GM21619 (cell line): ENCODE data around the gene TAS2R60.
"Not testable (repeated sequence)": the region's sequence is repeated elsewhere in the genome, so short reads cannot be mapped to it uniquely, and the experiment has no call there.

Experiments
- ATAC-seq: cut with Tn5 transposase; IDR thresholded peaks from one replicate; pipeline ENCODE4 v1.9.1; 2021; ENCODE audit not compliant: unreplicated experiment

Gene TAS2R60

GRCh38 chr7:143443153-143443552, at the start of gene TAS2R60:
TSS of gene TAS2R60 (plus strand) at chr7:143443453. CDS start at chr7:143443453, 0 bp downstream.
- no peak for ATAC-seq

- ATAC-seq: no peak
Observed at GRCh38 chr7:143394068-143394467, 49.2 kb upstream of the TAS2R60 start.

GRCh38 chr7:143394777-143395176, 48.5 kb upstream of the TAS2R60 start:
- no peak for ATAC-seq

GRCh38 chr7:143395187-143396149, 47.8 kb upstream of the TAS2R60 start:
- no peak for ATAC-seq

GRCh38 chr7:143396182-143396581, 47.1 kb upstream of the TAS2R60 start:
- ATAC-seq: no peak

GRCh38 chr7:143396625-143397556, 46.4 kb upstream of the TAS2R60 start:
- ATAC-seq: no peak

GRCh38 chr7:143397710-143398530, 45.3 kb upstream of the TAS2R60 start:
- ATAC-seq: no peak

- ATAC-seq: no peak
Observed at GRCh38 chr7:143398616-143399015, 44.6 kb upstream of the TAS2R60 start.

- no peak for ATAC-seq
Observed at GRCh38 chr7:143399151-143399550, 44.1 kb upstream of the TAS2R60 start.

GRCh38 chr7:143399642-143400041, 43.6 kb upstream of the TAS2R60 start:
- no peak for ATAC-seq

GRCh38 chr7:143401265-143401664, 42.0 kb upstream of the TAS2R60 start:
- ATAC-seq: no peak

GRCh38 chr7:143402233-143402632, 41.0 kb upstream of the TAS2R60 start:
- ATAC-seq: not testable (repeated sequence)

GRCh38 chr7:143405173-143406001, 37.9 kb upstream of the TAS2R60 start:
- no peak for ATAC-seq

GRCh38 chr7:143406002-143406357, 37.3 kb upstream of the TAS2R60 start:
- no peak for ATAC-seq

- no peak for ATAC-seq
Observed at GRCh38 chr7:143407287-143408251, 35.7 kb upstream of the TAS2R60 start.

- no peak for ATAC-seq
Observed at GRCh38 chr7:143408252-143408685, 35.0 kb upstream of the TAS2R60 start.

GRCh38 chr7:143408686-143409561, 34.3 kb upstream of the TAS2R60 start, which contains the start of gene EPHA1:
TSS of gene EPHA1 (minus strand) at chr7:143408856. CDS start at chr7:143408805, 51 bp downstream.
- no peak for ATAC-seq
